Coronary artery (tissue), 2 donors: ENCODE measurements around the gene PIK3R2.

Experiments
- DNase-seq: peaks from one replicate; pipeline ENCODE4 v3.0.0-alpha.2; 2017; ENCODE audit warnings: low spot score
- H3K27ac ChIP-seq, 2 donors: fragments of 200-600 bp; sonication (generic); one replicate each; pipeline ENCODE4 v1.5.1; 2016 to 2019
- H3K4me3 ChIP-seq: fragments of 200-600 bp; sonication (generic); 2 replicates; pipeline ENCODE4 v1.5.1; 2016; ENCODE audit warnings: mild to moderate bottlenecking, moderate library complexity
- TF ChIP-seq, protein P1 (sequence below): fragments of 200-600 bp; sonication (generic); IDR thresholded peaks from one replicate; pipeline ENCODE4 v1.5.1; 2019; ENCODE audit warnings: antibody characterized with exemption

PIK3R2 gene

GRCh38 chr19:18110609-18111232 is 42.2 kb upstream of the PIK3R2 start:
- no peak for DNase-seq
- no peak overlapping the region for H3K27ac ChIP-seq
- TF ChIP-seq, protein P1, sequence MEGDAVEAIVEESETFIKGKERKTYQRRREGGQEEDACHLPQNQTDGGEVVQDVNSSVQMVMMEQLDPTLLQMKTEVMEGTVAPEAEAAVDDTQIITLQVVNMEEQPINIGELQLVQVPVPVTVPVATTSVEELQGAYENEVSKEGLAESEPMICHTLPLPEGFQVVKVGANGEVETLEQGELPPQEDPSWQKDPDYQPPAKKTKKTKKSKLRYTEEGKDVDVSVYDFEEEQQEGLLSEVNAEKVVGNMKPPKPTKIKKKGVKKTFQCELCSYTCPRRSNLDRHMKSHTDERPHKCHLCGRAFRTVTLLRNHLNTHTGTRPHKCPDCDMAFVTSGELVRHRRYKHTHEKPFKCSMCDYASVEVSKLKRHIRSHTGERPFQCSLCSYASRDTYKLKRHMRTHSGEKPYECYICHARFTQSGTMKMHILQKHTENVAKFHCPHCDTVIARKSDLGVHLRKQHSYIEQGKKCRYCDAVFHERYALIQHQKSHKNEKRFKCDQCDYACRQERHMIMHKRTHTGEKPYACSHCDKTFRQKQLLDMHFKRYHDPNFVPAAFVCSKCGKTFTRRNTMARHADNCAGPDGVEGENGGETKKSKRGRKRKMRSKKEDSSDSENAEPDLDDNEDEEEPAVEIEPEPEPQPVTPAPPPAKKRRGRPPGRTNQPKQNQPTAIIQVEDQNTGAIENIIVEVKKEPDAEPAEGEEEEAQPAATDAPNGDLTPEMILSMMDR: no peak
- peak overlapping the region; percentile 90 for H3K4me3 ChIP-seq

GRCh38 chr19:18112989-18113478 is 39.9 kb upstream of the PIK3R2 start:
- Histone ChIP-seq H3K4me3 (no peak overlapping the region), H3K27ac (no peak overlapping the region)
- no peak for DNase-seq
- TF ChIP-seq, protein P1: peak; percentile 88

GRCh38 chr19:18113827-18114226 is 39.1 kb upstream of the PIK3R2 start:
- TF ChIP-seq, protein P1: no peak
- DNase-seq: no peak
- H3K27ac ChIP-seq: no peak overlapping the region
- H3K4me3 ChIP-seq: no peak overlapping the region

GRCh38 chr19:18114483-18114882 is 38.5 kb upstream of the PIK3R2 start:
- no peak for DNase-seq
- TF ChIP-seq, protein P1: no peak
- H3K27ac ChIP-seq: no peak overlapping the region
- H3K4me3 ChIP-seq: no peak overlapping the region

- TF ChIP-seq, protein P1: no peak
- peak overlapping the region in 1 of 2 donors; percentile 63 for H3K27ac ChIP-seq
- no peak for DNase-seq
- peak overlapping the region; percentile 72 for H3K4me3 ChIP-seq
These were observed 35.6 kb upstream of the PIK3R2 start for GRCh38 chr19:18117364-18117691.

DNA sequence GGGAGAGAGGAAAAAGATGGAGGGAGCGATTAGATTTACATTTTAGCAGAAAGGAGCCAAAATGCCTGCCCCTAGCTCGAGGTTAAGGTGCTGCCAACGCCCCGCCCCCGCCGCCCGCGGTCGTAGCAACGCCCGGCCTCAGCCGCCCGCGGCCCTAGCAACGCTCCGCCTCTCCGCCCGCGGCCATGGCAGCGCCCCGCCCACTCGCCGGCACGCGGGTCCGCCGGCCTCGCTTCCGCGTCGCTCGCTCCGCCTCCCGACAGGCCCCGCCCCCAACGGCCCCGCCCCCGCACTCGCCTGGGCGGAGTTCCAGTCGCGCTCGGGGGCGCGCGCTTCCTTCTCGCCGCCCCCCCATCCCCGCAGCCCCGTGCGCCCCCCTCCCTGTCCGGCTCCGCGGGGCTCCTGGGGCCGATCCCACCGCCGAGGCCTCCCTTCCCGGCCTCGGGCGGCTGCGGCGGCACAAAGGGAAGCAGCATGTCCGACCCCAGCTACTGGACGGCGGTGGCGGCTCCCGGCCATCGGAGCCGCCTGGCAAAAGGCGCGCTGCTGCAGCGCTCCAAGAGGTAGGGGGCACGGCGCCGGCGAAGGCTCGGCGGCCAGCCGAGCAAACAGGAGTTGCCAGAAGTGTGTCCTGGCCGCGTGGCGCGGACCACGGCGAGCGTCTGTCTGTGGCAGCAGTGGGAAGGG is 35.1 kb upstream of the PIK3R2 start:
- H3K4me3 ChIP-seq: peak overlapping the region; percentile 72
- peak overlapping the region; percentile 14 to 63 for H3K27ac ChIP-seq
- DNase-seq: no peak
- TF ChIP-seq, protein P1: no peak
